ENCODE results near the gene DNAAF9.

Gene DNAAF9

GRCh38 chr20:3377644-3378043, 29.8 kb downstream of the DNAAF9 start:
- DNase-seq (ENCODE audit: low read depth in 3 of 3), result no peak

GRCh38 chr20:3374296-3374695, 33.2 kb downstream of the DNAAF9 start:
- DNase-seq (ENCODE audit: low read depth in 3 of 3), result no peak

GRCh38 chr20:3371754-3372153, 35.7 kb downstream of the DNAAF9 start:
- DNase-seq (ENCODE audit: low read depth in 3 of 3), result no peak

- DNase-seq (ENCODE audit: low read depth in 3 of 3), result no peak
Observed at GRCh38 chr20:3367089-3367488, 40.4 kb downstream of the DNAAF9 start.

GRCh38 chr20:3364323-3365013, 43.0 kb downstream of the DNAAF9 start:
- no peak for DNase-seq (ENCODE audit: low read depth in 3 of 3)

GRCh38 chr20:3360752-3361151, 46.7 kb downstream of the DNAAF9 start:
- no peak for DNase-seq (ENCODE audit: low read depth in 3 of 3)

- no peak for DNase-seq (ENCODE audit: low read depth in 3 of 3)
Observed at GRCh38 chr20:3358676-3359340, 48.7 kb downstream of the DNAAF9 start.
